Eye (tissue), 1 donor: Measurements from ENCODE around the gene HCN4.
A peak's percentile ranks its signal among the peaks of the same experiment; 100 is the strongest.
"Not testable (repeated sequence)": the region's sequence is repeated elsewhere in the genome, so short reads cannot be mapped to it uniquely, and the experiment has no call there.

Source experiments
- DNase-seq: peaks from one replicate; pipeline ENCODE4 v3.0.0-alpha.2; 2015

The HCN4 gene

DNA sequence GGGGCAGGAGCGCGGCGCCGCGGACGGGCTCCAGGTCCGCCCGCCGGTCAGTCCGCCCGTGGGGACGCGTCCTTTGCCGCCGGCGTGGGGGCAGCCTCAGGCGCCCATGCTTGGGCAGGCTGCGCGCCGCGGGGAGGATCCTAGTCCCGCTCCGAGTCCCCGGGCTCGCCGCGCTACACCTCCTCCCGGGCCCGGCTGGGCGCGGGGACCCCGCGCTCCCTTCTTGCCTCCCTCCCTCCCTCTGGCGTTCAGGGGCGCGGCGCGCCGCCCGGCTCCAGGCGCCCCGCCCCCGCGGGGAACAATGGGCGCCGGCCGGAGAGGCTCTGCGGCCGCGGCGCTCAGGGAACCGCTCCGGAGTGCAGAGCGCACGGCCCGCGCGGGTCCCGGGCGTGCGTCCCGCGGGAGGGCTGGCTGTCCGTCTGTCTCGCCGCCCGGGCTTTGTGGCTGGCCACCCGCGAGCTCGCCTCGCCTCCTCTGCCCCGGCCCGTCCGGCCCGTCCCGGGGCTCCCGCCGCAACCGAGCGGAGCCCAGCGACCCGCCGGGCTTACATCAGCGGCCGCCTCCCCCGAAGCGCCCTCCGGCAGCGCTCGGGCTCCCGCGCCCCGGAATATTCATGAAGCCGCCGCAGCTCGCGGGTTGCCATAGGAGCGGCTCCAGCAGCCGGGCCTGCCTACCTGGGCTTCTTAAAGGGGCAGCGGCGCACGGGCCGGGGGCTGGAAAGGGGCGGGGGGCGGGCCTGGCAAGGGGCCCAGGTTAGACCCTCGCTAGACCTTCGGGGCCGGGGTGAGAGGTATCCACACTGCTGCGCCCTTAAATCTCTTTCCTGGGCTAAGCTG, at the start of gene HCN4:
TSS of gene HCN4 (minus strand) at position 658 of the 836 bp plus-strand sequence. CDS start 688 bp downstream, outside the sequence.
- peak; percentile 83 for DNase-seq

DNA sequence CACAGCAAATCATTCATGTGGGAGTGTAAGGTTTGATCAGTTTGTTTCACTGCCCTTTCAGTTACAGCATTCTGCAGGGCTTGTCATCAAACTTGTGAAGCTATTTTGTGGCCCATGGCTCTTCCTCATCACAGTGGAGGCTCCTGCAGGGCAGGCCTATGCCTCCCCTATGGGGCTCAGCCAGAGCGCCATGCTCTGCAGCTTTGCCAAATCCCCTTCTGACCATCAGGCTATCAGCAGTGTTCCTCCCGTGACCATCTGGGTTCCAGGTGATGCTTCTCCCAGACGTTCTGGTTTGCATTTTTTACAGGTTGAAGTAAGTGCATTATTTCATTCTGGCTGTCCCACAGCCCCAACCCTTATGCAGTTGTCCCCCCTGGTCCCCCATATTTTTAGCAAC, 46.1 kb upstream of the HCN4 start:
- no peak for DNase-seq

DNA sequence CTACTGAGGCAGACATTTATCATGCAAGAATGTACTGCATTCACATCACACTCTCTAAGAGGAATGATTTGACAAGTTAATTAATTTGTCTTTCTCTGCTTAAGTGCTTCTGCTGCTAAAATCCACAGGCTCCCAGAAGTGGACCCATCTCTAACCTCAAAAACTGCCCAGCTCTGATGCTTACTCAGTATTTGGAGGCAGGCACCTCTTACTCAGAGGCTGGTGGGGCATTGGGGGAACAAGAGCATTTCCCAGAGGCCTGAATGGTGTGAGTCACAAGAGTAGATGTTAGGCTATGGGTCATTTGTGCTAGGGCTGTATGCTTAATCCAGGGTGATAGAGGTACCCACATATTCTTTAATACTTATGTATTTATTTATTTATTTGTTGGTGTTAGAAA, 34.4 kb upstream of the HCN4 start:
- DNase-seq = no peak

DNA sequence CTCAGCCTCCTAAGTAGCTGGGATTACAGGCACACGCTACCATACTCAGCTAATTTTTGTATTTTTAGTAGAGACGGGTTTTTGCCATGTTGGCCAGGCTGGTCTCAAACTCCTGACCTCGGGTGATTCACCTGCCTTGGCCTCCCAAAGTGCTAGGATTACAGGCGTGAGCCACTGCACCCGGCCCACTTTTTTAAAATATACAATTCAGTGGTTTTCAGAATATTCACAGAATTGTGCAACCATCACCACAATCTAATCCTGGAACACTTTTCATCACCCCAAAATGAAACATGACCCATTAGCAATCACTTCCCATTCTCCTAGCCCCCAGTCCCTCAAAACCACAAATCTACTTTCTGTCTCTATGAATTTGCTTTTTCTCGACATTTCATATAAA, 31.5 kb upstream of the HCN4 start:
- not testable (repeated sequence) for DNase-seq

DNA sequence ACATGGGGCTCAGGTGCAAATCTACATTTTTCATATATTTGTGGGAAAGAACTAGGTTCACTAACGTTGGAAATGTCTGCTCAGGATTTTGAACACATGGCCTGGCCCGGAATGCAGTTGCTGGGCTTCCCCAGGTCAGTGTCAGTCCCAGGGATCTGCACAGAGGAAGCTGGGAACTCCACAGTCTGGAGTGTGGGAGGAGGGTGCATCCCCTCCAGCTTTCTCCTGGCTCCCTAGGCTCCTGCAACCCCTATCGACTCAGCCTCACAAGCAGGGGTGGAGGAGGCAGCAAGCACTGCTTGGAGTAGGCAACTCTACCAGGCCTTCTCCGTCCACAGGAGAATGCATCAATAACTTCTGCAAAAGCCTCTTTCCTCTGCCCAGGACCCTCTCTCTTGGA, 30.1 kb upstream of the HCN4 start:
- no peak for DNase-seq

DNA sequence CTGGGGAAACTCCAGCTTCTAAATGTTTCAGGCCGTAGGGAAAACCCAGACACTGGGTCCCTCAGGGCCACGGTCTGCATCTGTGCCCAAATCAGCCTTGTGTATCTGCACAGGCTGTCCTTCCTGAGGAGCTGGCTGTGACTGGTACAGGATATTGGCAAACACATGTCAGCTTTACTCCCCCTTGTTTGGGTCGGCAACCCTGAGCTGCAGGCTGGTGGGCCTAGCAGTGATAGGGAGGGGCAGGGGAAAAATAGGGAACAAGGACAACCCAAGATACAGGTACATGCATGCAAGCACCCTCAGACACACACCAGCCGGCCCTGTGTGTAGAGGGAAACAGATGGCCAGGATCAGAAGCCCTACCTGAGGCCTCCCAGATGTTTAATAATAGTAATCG, 28.7 kb upstream of the HCN4 start:
- DNase-seq = no peak

DNA sequence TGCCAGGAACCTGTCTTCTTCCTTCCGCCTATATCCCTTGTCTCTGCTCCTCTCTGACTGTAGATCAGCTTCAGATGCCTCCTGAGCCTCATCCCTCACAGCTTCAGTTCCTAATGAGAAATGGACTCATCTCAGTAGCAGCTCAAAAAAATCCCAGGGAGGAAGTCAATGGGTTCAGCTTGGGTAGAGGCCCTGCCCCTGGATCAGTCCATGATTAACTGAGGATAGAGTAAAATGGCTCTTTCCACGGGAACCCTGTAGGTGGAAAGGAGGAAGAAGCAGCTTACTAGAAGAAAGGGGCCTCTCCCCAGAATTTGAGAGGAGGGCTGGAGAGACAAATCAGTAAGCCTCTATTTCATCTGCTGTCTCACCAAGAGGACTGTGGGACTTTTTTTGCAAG, 26.9 kb upstream of the HCN4 start:
- DNase-seq = no peak

DNA sequence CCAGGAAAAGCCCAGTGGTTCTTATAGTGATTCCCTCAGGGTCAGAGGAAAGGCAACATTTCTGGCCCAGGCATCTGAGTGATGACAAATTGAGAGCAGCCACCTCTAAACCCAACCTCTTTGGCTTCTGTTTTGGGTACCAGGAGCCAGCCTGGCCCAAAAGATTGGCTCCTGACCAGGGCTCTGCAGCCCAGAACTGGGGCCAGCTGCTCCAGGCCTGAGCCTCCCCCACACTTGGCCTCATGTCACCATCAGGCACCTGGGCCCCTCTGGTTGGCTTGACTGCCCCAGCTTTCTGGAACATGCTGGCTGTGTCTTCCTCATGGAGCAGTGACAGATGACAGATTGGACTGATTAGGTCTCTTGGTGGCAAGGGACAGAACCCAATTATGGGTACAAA, 26.0 kb upstream of the HCN4 start:
- DNase-seq = no peak

DNA sequence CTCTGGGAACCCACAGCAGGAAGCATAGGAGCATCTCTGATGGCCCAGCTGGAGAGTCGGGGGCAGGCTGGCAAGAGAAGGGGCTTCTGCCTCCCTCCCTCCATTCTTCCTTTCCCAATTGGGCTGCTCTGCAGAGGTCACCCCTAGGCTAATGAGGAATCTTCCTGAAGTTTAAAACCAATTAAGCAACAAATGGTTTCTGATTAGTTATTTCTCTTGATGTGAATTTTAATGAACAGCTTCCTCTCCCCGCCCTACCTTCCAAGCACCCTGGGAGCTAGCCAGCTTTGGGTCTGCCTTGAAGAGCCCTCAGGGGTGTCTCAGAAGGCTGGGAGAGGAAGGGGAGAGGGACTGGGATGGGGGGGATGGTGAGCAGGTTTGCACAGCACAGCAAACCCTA, 24.6 kb upstream of the HCN4 start:
- peak; percentile 9 for DNase-seq

DNA sequence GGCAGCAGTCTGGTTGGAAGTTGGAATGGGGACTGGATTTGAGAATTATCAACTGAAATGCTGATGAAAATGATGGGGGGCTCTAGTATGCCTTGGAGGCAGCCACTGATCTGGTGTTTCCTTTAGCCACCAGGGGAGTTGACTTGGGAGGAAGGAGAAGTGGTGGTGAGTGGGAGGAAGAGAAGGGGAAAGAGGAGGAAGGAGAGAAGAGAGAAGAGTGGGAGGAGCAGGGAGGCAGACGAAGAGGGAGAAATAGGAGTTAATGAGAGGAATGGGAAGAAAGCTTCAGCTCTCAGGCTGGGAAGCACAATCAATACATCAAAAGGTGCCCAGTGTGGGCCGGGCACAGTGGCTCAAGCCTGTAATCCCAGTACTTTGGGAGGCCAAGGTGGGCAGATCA, 23.3 kb upstream of the HCN4 start:
- DNase-seq = no peak

DNA sequence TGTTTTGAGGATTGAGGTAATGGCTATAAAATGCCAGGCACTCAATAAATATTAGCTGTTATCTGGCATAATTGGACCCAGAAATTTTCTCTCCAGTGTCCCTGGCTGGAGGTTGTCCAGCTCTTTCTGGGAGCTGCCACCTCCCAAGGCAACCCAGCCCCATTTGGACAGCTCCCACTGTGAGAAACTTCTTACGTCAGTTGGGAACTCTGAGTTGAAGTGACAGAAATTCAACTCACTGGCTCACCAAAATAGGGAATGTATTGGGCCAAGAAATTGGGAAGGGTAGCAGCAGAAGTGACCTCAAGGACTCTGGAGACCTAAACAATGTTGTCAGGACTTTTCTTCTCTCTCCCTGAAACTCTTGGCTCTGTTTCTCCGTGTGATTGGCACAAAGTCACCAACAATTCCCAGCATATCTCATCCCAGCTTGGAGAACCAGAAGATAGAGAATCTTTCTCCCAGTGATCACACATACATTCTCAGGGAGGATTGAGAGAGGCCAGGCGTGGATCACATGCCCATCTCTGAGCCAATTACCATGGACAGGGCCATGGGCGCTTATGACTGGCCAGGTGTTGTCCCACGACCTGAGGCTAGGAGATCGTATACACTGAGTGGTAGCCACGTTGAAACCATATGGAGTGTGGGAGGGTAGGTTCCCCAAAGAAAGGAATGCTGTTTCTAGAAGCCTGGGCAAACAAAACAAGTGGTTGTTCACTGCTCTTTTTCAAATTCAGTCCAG, 22.5 kb upstream of the HCN4 start:
- no peak for DNase-seq

DNA sequence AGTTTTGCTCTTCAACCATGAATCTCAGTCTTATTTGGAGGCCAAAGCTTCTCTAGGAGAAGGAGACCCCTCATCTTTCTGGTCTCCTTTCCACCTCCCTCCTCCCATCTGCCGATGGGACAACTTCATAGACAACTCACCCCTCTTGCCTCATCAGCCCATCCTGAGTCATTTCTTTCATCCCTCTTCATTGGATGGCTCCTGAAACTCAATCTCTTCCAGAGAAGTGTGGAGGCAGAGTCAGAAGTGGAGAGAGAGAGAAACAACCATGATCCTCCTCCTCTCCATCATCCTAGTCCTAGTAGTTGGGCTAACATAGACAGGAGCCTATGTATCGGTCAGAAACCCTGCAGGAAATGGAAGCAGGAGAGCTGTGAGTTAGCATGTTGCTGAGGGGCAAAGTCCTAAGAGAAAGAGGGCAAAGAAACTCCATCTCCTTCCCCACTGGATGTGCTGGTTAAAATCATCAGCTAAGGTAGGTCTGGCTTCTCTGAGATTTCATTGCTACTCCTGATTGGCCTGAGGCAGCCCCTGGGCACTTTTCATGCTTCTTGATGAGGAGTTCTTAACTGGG, 21.3 kb upstream of the HCN4 start:
- DNase-seq = no peak

DNA sequence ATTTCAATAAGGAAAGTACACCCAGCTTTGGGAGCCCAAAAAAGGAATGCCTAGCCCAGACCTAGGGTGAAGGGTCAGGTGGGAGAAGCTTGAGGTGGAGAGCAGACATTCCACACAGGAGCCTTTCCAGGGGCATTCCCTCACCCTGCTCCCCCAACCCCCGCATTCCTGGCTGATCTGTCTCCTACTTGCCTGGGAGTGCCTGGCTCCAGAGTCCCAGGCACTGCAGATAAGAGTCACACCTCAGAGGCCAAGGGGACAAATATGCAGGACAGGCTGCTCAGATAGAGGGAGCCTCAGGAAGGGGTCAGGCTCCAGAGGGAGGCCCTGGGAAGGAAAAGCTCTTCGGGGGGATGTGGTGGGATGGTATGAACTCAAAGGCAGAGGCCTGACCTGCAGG, 20.8 kb upstream of the HCN4 start:
- DNase-seq = no peak

DNA sequence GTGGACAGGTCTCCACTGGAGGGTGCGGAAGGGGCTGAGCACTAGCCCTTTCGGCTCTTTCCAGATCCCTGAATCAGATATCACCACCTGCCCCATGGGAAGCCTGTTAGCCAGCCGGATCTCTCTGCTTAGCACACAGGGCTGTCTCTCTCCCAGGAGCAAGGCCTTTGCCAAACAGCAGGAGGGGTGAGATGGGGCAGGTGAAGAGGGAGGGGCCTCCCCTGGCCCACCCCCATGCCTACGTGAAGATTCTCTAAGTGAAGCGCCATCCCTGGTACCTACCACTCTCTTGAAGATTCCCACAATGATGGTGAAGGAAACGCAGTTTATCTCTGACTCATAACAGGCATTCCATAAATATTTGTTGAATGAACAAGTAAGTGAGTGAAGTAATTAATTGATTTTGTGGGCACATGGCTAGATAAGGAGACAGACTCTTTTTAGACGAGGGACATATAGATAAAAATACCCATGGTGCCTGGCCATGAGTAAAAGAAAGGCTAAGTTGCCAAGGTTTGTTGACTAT, 19.6 kb upstream of the HCN4 start:
- DNase-seq = no peak

DNA sequence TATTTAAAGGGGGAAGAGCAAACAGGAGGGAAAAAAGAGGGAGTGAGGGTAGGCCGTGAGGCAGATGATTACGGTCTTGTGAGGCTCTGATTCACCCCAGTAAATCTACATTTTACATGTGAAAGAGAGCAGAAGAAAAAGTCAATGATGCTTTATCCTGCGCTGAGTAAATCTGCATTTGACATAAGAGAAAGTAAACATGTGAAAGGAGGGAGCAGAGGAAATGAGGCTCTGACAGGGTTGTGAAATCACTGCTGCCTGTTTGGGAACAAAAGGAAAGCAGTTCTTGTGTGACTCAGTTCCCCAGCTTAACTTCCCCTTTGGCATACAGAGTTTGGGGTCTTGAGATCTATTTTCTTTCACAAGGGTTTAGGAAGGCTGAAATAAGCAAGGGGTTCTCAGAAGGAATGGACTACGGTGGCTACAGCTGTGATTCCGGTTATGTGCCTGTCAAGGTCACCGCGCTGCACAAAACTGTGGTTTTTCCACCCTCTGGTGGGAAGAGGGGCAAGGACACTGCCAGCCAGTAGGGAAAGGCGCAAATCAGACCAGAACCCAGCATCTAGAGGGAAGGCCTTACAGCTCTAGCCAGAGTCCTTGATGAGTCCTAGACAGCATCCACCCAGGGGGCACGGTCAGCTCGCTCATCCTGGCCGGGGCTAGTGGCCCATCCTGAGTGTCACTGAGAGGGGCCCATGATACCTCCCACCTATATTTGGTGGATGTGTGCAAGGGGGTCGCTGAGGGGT, 18.9 kb upstream of the HCN4 start:
- DNase-seq = no peak

DNA sequence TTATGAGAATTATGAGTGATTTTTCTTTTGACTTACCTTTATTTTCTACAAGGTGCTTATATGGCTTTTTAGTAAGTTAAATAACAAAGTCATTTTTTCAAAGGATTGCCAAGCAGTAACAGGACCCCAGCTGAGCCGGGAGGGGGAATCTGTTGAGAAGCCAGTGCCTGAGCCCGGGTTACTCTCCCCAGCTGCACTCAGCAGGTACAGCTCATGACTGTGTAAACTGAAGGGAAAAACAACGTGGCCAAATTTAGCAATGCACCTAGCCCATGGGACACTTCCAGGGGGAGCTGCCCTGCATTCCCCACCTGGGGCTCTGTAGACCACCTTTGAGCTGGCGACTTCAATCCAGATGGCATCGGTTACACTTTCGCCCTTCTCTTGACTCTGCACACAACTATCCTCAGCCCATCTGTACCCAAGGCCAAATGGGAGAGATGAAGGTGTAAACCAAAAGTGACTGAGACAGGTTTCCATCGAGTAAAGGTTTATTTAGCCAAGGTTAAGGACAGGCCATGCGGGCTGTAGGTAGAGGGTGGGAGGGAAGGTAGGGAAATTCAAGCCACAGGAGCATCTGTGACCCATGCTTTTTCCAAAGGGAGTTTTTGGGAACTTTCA, 18.2 kb upstream of the HCN4 start:
- no peak for DNase-seq

DNA sequence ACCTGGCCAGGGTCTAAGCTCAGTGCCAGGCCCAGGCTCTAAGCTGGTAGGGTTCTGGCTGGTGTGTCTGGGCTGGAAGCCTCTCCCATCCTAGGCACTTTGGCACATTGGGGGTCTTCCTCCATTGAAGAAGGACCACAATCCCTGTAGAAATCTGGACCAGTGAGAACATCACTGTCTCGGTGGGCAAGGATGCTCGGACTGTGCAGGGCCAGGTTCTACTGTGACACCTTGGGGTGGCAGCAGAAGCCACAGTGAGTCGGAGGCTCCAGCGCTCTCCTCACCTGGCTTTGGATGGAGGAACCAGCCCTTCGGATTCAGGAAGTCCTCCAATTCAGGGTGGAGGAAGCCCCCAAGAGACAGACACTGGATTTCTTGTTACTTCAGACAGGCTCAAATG, 17.5 kb upstream of the HCN4 start:
- DNase-seq = no peak

DNA sequence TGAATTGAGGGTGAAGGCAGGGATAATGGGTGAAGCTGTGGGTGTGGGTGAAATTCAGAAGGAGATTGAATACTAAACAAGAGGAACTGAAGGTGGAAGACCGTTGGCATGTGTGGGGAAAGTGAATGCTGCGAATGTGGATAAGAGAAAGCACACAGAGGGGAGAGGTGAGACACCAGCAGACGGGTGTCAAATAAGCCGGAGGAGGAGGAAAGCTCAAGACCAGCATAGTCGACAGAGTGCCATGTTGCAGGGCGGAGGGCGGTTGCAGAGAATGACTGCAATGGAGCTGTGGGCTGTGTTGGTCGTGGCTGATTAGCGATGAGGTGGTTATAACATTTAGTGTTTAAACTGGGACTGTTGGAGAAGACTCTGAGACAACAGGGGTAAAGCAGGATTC, 16.4 kb upstream of the HCN4 start:
- no peak for DNase-seq

DNA sequence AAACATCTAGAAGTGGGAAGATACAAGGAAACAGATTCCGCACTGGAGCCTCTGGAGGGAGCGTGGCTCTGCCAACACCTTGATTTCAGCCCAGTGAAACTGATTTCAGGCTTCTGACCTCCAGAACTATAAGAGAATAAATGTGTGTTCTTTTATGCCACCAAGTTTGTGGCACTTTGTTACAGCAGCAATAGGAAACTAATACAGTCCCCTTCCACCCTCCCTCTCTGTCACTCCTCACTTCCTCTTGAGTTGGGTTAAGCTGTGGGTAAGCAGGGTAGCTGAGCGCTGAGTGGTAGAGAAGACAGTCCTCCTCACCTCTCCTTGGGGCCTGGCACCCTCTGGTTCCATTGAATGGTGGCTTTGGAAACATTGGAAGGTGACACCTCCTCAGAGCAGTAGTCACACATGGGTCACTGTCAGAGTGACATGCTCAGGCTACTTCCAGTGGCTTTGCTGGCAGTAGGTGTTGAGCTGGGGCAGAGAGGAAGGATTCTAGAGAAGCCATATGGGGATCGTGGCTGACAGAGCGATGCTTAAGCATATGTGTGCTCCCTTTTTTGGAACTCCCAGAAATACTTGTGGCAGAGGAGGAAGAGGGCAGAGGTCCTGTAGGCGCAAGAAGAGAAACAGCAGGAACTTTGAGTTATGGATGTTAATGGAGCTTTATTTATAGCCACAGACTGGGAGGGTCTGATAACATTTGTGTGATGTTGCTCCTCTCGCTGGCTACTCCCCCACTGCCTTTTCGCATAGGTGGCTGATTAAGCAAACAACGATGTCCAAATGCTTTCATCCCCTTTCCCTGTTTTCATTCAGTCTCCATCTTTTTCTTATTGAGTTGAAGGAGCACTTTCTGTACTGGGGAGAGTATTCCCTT, 14.8 kb upstream of the HCN4 start:
- DNase-seq = no peak

DNA sequence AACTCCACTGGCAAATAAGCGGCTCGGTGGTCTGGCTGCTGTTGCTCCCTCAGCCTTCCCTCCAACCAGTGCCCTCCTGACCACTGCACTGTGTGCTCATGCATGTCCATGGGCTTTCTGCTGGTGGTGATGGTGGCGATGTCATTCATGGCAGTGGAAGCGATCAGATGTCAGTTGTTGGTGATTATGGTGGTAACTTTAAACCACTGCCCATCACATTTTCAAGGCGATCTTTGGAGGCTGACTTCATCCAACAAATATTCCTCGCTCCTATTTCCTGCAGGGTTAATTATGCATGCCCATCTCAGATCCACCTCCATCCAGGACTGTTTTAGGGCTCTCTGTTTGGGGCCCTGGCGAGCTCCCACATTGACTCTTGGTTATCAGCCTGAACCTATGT, 13.4 kb upstream of the HCN4 start:
- DNase-seq = no peak

DNA sequence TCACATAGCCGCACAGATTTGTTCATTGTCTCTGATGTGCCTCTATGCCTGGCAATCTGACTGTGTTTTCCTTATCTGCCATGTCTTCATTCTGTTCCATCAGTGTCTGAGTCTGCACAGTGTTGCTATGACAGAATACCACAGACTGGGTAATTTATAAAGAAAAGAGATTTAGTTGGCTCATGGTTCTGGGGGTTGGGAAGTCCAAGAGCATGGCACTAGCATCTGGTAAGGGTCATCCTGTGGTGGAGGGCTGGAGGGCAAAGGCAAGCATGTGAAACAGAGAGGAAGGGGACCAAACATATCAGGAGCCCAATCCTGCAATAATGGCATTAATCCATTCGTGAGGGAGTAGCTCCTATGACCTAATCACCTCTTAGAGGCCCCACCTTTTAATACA, 11.9 kb upstream of the HCN4 start:
- DNase-seq = no peak

DNA sequence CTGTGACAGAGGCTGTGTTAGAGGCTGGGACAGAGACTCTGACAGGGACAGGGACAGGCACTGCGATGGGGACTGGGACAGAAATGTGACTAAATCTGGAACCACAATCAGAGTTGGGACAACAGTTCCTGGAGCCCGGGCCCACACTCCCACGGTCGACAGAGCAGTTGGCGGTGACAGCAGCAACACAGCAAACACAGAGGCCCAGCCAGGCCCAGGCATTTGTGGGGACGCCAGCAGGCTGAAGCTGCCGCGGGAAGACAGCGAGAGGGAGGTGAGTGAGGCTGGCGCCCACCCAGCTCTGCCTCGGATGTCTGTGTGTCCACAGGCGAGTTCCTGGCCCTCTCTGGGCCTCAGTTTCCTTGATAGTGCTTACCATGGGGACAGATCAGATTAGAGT, 9.3 kb upstream of the HCN4 start:
- no peak for DNase-seq
